Smooth muscle cell (in vitro differentiated cells): ENCODE results near the gene RAB29. TPM values are rescaled to one million over a fixed set of nuclear protein-coding genes. Genes with fewer than 3 reads are reported as not detected.

Experiments used
- DNase-seq: peaks from one replicate; lab custom pipeline; 2025; ENCODE audit not compliant: unreplicated experiment; lab: John Stamatoyannopoulos, UW
- H2AFZ ChIP-seq: fragments of 200-600 bp; sonication (generic); 2 replicates; pipeline ENCODE4 v1.6.0; 2016; ENCODE audit warnings: antibody characterized with exemption, low read depth, mild to moderate bottlenecking
- H3F3A ChIP-seq: fragments of 200-600 bp; sonication (generic); 2 replicates; pipeline ENCODE4 v1.6.0; 2017; ENCODE audit warnings: antibody characterized with exemption, low read depth
- H3K27ac ChIP-seq: fragments of 200-600 bp; sonication (generic); 2 replicates; pipeline ENCODE4 v1.5.1; 2016; ENCODE audit warnings: low read depth, mild to moderate bottlenecking
- H3K27me3 ChIP-seq: fragments of 200-600 bp; sonication (generic); 2 replicates; pipeline ENCODE4 v1.6.1; 2016; ENCODE audit warnings: low read depth, mild to moderate bottlenecking
- H3K36me3 ChIP-seq: fragments of 200-600 bp; sonication (generic); 2 replicates; pipeline ENCODE4 v1.5.1; 2016; ENCODE audit warnings: low read depth
- H3K4me1 ChIP-seq: fragments of 200-600 bp; sonication (generic); 2 replicates; pipeline ENCODE4 v1.5.1; 2016; ENCODE audit warnings: low read depth
- H3K4me2 ChIP-seq: fragments of 200-600 bp; sonication (generic); 2 replicates; pipeline ENCODE4 v1.6.0; 2016; ENCODE audit warnings: mild to moderate bottlenecking
- H3K4me3 ChIP-seq: fragments of 200-600 bp; sonication (generic); 2 replicates; pipeline ENCODE4 v1.5.1; 2016; ENCODE audit warnings: mild to moderate bottlenecking
- H3K79me2 ChIP-seq: fragments of 200-600 bp; sonication (generic); 2 replicates; pipeline ENCODE4 v1.6.0; 2016; ENCODE audit warnings: low read depth, mild to moderate bottlenecking
- H3K9ac ChIP-seq: fragments of 200-600 bp; sonication (generic); 2 replicates; pipeline ENCODE4 v1.6.0; 2016; ENCODE audit warnings: low read depth
- H3K9me3 ChIP-seq: fragments of 200-600 bp; sonication (generic); replicated peaks from 2 replicates; pipeline ENCODE4 v1.5.1; 2016; ENCODE audit warnings: low read depth
- H4K20me1 ChIP-seq: fragments of 200-600 bp; sonication (generic); 2 replicates; pipeline ENCODE4 v1.6.0; 2016; ENCODE audit warnings: low read depth
- WGBS: methylation state at CpG from one replicate; pipeline ENCODE4 v1.1.7; 2016; ENCODE audit warnings: low lambda C conversion rate; 5-methylcytosine and 5-hydroxymethylcytosine counted together
- polyA plus RNA-seq: library from polyadenylated mRNA; unstranded; fragments of >200 nt; fragmentation: Nextera tagmentation; extraction: Ambion mirVana; gene quantifications from 2 replicates; pipeline ENCODE4 v1.2.1, GENCODE V29; 2016
- small RNA-seq: library from RNA; depleted of rRNA; stranded (forward); fragments of <200 nt; gene quantifications from one replicate; pipeline ENCODE3, GENCODE V24; 2014
- total RNA-seq: library from RNA; depleted of rRNA; stranded (reverse); fragments of >200 nt; gene quantifications from 2 replicates; pipeline ENCODE4 v1.2.3, GENCODE V29; 2014
- TF ChIP-seq, protein P1 (sequence below): fragments of 200-600 bp; sonication (generic); IDR thresholded peaks from 2 replicates; pipeline ENCODE4 v1.5.1; 2017; ENCODE audit warnings: borderline replicate concordance, mild to moderate bottlenecking, antibody characterized with exemption; ENCODE audit not compliant: insufficient read depth, poor library complexity, severe bottlenecking

RAB29 gene
- total and polyA plus RNA-seq, 2 experiments from 2014 or later: 4.1 TPM

DNA sequence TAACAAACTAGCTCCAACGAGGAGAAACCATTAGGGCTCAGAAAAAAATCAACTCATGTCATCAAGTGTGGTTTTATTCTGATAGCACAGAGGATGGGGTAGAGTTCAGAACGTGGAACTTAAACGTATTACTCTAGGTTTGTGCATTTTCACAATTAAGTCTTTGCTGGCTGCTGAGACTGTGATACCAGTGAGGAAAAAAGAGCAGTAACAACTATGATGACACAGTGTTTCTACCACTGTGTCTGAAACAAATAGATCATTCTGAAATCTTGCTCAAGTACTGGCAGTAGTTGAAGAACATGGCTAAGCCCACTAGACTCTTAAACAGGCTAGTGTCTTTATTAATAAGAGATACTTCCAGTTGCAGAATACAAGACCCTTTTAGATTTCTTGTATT, 56.3 kb downstream of the RAB29 start:
- H3F3A ChIP-seq: peaks cover 14% of the 10 kb centered on the region
- H3K27ac ChIP-seq: no peak overlapping the region
- H3K79me2 ChIP-seq: peaks cover 3% of the 10 kb centered on the region
- peaks cover 43% of the 10 kb centered on the region for H3K36me3 ChIP-seq
- H3K4me3 ChIP-seq: no peak overlapping the region
- no peak overlapping the region for H3K4me2 ChIP-seq
- peaks cover 43% of the 10 kb centered on the region for H4K20me1 ChIP-seq
- H3K4me1 ChIP-seq: no peaks in the 10 kb centered on the region
- no peak overlapping the region for H3K9ac ChIP-seq
- H3K9me3 ChIP-seq: no peaks in the 10 kb centered on the region
- no peaks in the 10 kb centered on the region for H3K27me3 ChIP-seq
- WGBS: 96% methylated on average over 3 of the region's 3 CpGs
- H2AFZ ChIP-seq: no peak overlapping the region
- DNase-seq: no peak
- TF ChIP-seq, protein P1, sequence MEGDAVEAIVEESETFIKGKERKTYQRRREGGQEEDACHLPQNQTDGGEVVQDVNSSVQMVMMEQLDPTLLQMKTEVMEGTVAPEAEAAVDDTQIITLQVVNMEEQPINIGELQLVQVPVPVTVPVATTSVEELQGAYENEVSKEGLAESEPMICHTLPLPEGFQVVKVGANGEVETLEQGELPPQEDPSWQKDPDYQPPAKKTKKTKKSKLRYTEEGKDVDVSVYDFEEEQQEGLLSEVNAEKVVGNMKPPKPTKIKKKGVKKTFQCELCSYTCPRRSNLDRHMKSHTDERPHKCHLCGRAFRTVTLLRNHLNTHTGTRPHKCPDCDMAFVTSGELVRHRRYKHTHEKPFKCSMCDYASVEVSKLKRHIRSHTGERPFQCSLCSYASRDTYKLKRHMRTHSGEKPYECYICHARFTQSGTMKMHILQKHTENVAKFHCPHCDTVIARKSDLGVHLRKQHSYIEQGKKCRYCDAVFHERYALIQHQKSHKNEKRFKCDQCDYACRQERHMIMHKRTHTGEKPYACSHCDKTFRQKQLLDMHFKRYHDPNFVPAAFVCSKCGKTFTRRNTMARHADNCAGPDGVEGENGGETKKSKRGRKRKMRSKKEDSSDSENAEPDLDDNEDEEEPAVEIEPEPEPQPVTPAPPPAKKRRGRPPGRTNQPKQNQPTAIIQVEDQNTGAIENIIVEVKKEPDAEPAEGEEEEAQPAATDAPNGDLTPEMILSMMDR: no peak

Small RNA genes lying within 50 kb of the gene (small RNA-seq; reads per million reads assigned to genes)
- not detected for gene RF00139

Other genes starting within 250 kb of the RAB29 start
- 15.5 and 16.6 TPM in 2 replicates for gene ELK4, start 143.5 kb downstream of the RAB29 start, total RNA-seq
- 3.6 and 3.7 TPM in 2 replicates for gene ELK4, start 143.5 kb downstream of the RAB29 start, polyA plus RNA-seq
- gene SLC45A3, start 95.0 kb downstream of the RAB29 start, total RNA-seq: 3.2 and 4.9 TPM in 2 replicates
- gene SLC45A3, start 95.0 kb downstream of the RAB29 start, polyA plus RNA-seq: 3.1 and 4.4 TPM in 2 replicates
- 139 and 179 TPM in 2 replicates for gene NUCKS1, start 25.3 kb downstream of the RAB29 start, total RNA-seq
- gene NUCKS1, start 25.3 kb downstream of the RAB29 start, polyA plus RNA-seq: 29.1 and 30.9 TPM in 2 replicates
- gene SLC41A1, start 37.7 kb upstream of the RAB29 start, total RNA-seq: 22.8 and 23.2 TPM in 2 replicates
- gene SLC41A1, start 37.7 kb upstream of the RAB29 start, polyA plus RNA-seq: 17.8 and 22.3 TPM in 2 replicates
- not detected in 2 replicates for gene PM20D1, start 74.7 kb upstream of the RAB29 start, total RNA-seq
- gene PM20D1, start 74.7 kb upstream of the RAB29 start, polyA plus RNA-seq: 0.17 TPM in 1 of 2 replicates, not detected in the other
- not detected in 2 replicates for gene SLC26A9, start 168.0 kb upstream of the RAB29 start, total RNA-seq
- gene SLC26A9, start 168.0 kb upstream of the RAB29 start, polyA plus RNA-seq: not detected in 2 replicates
- gene RAB7B, start 227.9 kb upstream of the RAB29 start, total RNA-seq: 8.0 and 13.0 TPM in 2 replicates
- gene RAB7B, start 227.9 kb upstream of the RAB29 start, polyA plus RNA-seq: 11.5 and 13.6 TPM in 2 replicates
- gene CTSE, start 248.4 kb upstream of the RAB29 start, total RNA-seq: not detected in 2 replicates
- not detected in 2 replicates for gene CTSE, start 248.4 kb upstream of the RAB29 start, polyA plus RNA-seq